CD4-positive, alpha-beta T cell treated with Interleukin-4 for 4 hours (primary cell): ENCODE data around the gene DDX6.
"Not testable (repeated sequence)": the region's sequence is repeated elsewhere in the genome, so short reads cannot be mapped to it uniquely, and the experiment has no call there.

Experiments used
- DNase-seq: peaks from one replicate; pipeline ENCODE4 v3.0.0-alpha.2; 2020

Gene DDX6, protein sequence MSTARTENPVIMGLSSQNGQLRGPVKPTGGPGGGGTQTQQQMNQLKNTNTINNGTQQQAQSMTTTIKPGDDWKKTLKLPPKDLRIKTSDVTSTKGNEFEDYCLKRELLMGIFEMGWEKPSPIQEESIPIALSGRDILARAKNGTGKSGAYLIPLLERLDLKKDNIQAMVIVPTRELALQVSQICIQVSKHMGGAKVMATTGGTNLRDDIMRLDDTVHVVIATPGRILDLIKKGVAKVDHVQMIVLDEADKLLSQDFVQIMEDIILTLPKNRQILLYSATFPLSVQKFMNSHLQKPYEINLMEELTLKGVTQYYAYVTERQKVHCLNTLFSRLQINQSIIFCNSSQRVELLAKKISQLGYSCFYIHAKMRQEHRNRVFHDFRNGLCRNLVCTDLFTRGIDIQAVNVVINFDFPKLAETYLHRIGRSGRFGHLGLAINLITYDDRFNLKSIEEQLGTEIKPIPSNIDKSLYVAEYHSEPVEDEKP

DNA sequence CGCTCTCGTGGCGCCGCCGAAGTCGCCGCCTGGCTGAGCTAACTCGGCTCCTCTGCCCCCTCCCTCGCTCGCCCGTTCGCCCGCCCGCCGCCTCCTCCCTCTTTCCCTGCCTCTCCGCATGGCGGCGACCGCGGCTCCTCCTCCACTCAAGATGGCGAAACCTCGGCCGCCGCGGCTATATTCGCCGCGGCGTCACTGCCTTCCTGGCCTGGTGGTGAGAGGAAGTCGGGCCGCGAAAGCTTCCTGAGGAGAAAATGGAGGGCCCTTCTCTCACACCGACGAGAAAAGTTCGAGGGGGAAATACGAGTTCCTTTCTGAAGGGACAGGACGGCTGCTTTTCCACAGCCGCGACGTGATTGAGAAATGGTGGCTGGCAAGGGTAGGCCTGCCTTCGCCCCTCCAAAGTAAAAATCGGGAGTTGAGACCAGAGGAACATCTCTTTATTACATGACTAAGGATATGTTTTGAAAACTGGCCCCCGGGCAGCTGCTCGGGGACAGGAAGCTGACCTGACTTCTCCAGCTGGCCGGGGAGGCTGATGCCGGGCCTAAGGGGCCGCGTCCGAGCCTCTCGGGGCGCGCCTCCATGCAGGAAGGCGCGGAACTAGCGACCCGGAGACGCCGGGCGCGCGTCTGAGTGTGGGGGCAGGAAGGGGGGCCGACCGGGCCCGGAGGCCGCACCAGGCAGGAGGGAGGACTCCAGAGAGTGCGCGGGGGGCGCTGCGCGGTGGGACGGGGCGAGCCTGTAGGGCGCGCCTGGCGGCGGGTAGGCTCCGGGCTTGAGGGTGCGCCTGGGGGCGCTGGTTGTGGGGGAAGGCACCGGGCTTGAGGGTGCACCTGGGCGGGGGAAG lies at the start of gene DDX6:
TSS of gene DDX6 (minus strand) at position 54 of the 850 bp plus-strand sequence. CDS start 4,913 bp downstream, outside the sequence.
- DNase-seq, result peak; percentile 85

DNA sequence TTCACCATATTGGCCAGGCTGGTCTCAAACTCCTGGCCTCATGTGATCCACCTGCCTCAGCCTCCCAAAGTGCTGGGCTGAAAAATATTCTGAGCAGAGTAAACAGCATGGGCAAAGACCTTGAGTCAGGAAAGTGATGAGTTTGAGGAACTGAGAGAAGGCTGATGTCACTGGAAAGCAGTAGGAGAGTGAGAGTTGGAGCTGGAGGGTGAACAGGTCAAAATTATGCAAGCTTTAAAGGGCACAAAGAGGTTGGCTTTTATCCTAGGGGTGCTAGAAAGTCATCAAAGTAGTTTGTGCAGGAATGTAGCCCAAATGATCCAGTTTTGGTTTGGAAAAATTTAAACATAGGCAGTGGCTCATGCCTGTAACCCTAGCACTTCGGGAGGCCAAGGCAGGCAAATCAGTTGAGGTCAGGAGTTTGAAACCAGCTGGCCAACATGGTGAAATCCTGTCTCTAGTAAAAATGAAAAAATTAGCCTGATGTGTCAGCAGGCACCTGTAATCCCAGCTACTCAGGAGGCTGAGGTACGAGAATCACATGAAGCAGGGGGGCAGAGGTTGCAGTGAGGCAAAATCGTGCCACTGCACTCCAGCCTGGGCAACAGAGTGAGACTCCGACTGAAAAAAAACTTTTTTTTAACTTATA lies 48.1 kb upstream of the DDX6 start:
- DNase-seq, result no peak

DNA sequence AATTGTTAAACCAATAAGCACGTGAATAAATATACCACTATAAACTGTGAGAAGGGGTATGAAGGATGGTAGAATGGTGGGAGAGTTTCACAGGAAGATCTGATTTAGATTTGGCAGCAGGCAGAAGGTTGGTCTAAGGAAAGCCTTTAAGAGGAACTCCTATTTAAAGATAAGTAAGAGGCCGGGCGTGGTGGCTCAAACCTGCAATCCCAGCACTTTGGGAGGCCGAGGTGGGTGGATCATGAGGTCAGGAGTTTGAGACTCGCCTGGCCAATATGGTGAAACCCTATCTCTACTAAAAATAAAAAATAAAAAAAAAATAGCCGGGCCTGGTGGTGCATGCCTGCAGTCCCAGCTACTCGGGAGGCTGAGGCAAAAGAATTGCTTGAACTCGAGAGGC lies 46.9 kb upstream of the DDX6 start:
- DNase-seq, result no peak

DNA sequence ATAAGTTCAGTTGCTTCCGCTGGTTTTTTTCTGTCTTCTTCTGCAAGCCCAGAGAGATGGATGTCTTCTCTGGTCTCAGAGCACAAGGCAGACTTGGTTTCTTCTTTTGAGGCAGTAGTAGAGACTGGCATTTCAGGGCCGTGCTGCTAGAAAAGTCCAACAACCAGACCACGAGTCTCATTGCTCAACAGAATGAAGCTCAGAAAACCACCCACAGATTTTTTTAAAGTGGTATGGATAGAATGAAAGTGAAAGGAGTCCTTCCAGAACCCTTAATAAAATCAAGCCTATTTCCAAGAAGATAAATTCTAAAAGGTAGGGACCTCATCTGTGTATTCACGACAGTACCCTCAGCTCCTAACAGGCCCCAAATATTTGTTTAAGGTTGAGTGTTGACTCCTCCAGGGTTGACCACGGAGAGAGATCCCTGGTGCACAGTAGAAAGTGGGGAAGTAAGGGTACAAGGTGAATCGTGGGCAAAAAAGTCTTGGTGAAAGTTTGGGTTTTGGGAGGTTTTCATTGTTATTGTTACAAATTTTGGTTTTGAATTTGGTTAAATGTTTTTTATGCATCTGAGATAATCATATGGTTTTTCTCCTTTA lies 43.6 kb upstream of the DDX6 start:
- DNase-seq, result peak; percentile 14

DNA sequence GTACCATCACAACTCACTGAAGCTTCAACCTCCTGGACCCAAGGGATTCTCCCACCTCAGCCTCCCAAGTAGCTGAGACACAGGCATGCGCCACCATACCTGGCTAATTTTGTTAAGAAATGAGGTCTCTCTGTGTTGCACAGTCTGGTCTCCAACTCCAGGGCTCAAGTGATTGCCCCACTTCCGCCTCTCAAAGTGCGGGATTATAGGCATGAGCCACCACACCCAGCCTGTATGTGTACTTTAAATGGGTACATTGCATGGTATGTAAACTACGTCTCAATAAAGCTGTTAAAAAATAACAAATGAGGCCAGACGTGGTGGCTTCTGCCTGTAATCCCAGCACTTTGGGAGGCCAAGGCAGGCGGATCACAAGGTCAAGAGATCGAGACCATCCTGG lies 36.2 kb upstream of the DDX6 start:
- no peak for DNase-seq

DNA sequence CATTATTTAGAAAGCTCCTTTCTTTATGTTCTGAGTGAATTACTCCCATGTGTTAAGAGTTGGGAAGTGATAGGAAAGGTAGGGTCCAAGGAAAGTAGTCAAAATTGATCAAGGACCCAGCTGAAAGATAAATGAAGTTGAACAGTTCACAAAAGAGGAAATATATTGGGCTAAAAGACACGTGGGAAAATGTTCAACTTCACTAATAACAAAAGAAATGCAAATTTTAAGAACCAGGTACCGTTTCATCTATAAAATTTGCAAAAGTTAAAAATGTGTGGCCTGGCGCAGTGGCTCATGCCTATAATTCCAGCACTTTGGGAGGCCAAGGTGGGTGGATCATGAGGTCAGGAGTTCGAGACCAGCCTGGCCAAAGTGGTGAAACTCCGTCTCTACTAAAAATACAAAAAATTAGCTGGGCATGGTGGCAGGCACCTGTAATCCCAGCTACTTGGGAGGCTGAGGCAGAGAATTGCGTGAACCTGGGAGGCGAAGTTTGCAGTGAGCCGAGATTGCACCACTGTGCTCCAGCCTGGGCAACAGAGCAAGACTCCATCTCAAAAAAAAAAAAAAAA lies 32.1 kb upstream of the DDX6 start:
- not testable (repeated sequence) for DNase-seq

DNA sequence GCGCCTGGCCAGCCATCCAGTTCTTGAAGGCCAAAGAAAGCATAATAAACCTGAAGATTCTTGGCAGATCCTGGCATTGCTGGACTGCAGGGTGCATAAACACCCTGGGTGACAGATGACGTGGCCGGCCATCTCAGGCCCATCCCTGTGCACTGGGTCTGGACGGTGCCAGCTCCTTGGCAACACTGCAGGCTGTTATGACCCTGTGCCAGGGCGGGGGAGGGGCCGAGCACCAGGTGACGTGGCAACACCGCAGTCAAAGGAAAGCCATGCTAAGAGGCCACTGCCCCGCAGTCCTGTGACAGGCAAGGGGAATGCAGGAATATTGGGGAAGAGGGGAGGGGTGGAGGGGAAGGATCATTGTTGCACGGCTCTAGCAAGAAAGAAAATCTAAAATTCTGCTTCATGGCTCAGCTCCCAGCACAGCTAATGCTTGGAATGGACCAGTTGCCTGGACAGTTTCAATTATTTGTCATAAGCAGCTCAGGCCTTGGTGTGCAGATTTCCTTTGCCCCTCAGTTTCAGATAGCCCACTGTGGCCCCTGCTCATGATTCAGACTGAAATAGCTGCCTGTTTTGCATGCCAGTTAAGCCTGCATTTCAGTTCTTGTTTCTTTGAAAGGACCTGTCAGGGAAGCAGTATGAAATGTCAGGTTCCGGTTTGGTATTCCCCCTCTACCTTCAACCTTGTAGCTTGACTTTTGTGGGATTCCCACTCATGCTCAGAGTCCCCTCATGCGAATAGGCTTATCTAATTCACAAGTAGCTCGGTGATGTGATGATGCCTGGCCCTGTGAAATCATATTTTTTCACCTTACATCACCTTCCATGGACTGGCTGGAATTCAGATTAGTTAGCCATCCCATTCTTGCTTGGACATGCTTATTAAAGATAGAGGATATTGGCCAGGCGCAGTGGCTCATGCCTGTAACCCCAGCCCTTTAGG lies 29.7 kb upstream of the DDX6 start:
- peak; percentile 15 for DNase-seq

DNA sequence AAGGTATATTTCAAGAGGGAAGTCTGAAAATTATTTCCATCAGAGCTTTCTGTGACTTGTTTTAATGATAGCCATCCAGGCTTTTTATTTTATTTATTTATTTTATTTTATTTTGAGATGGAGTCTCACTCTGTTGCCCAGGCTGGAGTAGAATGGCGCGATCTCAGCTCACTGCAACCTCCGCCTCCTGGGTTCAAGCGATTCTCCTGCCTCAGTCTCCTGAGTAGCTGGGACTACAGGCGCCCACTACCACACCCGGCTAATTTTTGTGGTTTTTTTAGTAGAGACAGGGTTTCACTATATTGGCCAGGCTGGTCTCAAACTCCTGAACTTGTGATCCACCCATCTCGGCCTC lies 29.0 kb upstream of the DDX6 start:
- DNase-seq, result not testable (repeated sequence)

DNA sequence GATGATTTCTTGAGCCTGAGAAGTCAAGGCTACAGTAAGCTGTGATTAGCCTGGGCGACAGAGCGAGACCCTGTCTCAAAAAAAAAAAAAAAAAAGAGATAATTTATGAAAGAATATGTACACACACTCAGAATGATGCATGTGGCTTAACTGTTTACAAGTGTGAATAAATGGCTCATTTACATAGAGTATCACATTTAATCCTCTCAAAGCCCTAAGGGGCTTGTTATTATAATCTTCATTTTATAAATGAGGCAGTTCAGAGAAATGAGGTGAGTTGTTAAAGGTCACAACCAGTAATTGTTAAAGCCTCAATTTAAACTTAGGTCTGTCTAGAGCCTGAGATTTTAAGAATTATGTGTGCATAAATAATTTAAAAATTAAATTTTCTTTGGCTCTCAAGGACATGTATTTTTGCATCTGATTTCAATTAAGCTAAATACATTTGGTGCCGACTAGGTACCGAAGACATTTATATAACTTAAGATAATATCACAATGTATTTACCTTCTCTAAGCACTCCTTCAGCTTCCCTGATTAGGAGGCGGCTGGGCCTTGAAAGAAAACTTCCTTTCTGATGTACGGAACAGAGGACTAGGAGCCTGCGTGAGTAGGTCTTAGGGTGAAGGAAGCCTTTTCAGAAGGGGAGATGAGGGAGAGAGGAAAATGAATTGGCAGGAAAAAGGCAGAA lies 28.5 kb upstream of the DDX6 start:
- no peak for DNase-seq

DNA sequence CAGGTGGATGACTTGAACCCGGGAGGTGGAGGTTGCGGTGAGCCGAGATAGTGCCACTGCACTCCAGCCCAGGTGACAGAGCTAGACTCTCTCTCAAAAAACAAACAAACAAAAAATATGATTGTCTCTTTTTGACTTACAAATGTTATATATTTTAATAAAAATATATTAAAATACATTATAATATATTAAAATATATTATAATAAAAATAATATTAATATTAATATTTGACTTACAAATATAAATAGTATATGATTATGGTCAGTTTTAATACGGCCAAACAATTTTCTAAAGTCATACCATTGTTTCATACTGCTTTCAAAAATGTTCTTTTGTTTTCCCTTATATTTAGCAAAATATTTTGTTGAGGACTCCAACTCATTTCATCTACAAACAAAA lies 27.2 kb upstream of the DDX6 start:
- no peak for DNase-seq

DNA sequence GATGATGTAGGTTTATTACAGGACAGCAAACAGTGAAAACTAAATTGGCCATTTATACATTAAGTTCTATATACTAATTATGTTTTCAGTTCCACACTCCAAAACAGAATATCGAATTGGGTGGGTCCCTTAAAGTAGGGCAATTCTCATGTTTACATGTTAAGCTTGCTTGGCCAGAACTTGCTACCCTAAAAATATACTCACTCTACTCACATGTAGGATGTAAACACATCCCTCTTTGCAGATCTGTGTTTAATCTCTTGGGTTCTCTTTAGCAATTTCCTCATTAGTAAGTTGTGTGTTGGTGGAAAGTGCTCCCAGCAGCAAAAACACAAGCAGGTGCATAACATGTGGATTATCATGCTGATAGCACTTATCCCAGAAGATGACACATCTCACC lies 22.6 kb upstream of the DDX6 start:
- DNase-seq, result no peak

DNA sequence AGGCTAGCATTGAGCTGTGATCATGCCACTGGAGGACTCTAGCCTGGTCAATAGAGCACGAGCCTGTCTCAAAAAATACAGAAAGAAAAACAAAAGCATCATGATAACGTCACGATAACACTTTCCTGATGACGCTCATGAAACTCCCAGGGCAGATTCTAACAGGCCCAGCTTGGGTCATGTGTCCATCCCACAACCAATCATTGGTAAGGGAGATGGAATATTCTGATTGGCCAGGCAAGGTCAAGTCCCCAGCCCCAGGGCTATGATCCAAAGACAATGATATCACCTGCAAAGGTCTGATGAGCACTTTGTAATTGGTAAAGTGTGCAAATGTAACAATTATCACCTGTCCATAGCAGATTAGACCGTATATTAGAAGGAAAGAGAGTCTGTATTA lies 21.5 kb upstream of the DDX6 start:
- DNase-seq, result no peak

DNA sequence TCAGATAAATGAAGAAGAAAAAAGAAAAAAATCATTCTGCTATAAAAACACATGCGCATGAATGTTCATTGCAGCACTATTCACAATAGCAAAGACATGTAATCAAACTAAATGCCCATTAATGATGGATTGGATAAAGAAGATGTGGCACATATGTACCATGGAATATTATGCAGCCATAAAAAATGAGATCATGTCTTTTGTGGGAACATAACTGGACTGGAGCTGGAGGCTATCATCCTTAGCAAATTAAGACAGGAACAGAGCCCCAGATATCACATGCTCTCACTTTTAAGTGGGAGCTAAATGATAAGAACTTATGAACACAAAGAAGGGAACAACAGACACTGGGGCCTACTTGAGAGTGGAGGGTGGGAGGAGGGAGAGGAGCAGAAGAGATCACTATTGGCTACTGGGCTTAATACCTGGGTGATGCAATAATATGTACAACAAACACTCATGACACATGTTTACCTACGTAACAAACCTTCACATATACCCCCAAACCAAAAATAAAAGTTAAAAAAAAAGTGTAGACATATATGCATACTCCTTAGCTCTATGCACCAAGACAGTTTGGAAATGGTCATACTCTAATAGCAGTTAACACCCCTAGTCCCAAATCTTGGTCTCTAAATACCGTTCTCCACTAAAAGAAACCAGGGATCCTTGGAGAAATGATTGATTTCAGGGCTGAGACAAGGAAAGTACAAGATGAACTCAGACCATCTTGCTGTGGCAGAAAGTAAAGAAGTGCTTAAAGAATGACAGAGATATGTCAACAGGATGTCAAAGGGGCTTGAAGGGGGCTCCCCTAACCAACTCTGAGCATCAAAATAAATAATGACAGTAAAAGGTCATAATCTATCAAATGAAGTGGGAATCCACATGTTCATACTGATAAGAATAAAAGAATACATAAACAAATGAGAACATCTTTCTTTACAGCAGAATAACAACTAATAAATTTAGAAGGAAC lies 17.1 kb upstream of the DDX6 start:
- no peak for DNase-seq

DNA sequence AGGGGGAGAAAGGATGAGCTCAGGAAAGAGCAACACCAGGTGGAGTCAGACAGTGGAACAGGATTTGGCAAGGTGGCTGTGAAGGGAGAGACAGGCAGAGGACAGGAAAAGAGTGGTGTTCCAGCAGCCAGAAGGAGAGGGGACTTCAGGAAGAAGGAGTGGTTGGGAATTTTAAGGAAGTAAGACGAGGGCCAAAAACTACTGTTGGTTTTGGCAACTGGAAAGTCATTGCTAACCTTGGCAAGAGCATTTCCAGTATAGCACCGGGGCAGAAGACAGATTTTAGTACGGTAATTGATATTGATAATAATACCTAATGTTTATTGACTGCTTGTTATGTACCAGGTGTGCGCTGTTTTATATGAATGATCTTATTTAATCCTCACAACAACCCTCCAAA lies 15.4 kb upstream of the DDX6 start:
- no peak for DNase-seq

DNA sequence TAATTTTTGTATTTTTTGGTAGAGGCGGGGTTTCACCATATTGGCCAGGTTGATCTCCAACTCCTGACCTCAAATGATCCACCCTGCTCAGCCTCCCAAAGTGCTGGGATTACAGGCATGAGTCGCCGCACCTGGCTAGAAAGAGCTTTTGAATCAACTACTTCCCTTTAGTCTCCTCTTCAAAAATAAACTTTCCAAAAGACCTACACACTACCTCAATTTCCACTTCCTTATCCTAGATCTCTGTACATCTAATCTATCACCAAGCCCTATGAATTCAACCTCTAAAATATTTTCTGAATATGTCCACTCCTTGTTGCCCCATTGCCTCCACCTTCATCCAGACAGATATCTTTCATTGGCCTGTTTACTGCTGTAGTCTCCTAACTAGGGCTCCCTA lies 13.1 kb upstream of the DDX6 start:
- DNase-seq, result no peak

DNA sequence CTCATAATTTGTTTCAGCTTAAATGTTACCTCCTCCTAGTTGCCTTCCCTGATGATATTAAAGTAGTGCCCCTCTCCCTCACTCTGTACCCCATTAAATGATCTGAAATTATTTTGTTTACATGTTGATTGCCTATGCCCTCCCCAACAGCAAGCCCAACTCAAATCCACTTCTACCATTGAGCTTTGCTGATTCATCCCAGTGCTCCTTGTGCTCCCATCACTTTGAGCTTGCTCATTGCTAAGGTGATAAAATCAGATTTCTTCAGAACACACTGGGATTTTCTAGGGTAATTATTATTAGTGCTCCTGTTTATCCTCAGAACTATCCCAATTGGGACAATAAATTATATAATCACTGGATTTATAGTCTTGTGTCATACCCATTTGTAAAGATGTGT lies 8.4 kb upstream of the DDX6 start:
- no peak for DNase-seq

DNA sequence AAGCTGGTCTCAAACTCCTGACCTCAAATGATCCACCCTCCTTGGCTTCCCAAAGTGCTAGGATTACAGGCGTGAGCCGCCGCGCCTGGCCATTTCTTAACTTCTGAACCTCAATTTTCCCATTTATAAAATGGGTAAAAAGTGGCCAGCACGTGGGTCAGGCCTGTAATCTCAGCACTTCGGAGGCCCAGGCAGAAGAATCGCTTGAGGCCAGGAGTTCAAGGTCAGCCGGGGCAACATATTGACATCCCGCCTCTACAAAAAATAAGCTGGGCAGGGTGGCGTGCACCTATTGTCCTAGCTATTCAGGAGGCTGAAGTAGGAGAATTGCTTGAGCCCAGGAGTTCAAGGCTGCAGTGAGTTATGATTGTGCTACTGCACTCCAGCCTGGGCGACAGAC lies 6.5 kb upstream of the DDX6 start:
- DNase-seq, result no peak

DNA sequence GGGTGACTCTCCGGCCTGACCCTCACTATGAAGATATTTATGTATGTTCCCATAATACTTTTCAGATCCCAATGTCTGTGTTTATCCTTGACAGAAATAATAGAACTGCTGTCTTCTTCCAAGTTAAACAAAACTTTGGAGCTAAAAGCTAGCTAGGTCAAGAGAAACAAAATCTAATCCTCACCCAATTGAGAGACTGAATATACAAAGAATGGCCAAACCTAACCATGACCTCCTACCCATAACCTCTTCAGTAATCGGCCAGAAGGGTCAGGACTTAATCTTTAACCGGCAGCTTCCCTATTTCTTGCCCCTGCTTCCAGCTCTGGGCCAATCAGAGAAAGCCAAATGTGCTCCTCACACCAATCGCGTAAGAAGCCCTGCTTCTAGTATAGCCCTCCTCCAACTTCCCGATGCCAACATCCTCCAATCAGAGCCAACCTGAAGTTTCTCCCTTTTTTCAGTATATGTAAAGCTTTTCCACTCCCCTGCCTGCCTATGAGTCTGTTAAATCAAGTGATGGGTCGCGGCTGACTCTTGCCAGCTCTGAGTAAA lies 1.7 kb upstream of the DDX6 start:
- DNase-seq, result peak; percentile 84

DNA sequence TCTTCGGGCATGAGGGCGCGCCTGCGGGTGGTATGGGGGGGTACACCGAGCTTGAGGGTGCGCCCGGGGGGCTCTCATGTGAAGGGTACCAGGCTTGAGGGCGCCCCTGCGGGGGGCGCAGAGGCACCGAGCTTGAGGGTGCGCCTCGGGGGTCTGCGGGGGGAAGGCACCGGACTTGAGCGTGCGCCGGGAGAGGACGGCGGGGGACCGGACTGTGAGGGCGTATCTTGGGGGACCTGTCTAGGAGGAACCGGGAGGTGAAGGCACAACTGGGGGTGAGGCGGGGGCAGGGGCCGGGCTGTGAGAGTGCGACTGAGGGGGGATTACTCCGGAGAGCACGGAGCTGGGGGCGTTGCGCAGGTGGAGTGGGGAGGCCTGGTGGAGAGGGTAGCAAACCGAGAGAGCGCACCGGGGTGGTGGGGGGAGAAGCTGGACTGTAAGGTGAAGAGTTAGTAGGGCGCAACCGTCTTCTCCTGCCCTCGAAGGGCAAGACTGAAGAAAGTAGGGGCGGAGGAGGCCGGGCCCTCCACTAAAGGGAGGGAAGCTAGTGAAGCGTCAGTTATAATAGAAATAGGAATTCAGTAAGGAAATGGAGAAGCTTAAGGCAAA lies 1.1 kb upstream of the DDX6 start:
- no peak for DNase-seq
